Tibial nerve (tissue), 4 donors: ENCODE measurements around the gene PPT2. TPM values are rescaled to one million over a fixed set of nuclear protein-coding genes. Genes with fewer than 3 reads are reported as not detected.

Experiments used
- DNase-seq, 2 donors: peaks; one replicate each; pipeline ENCODE4 v3.0.0-alpha.2; 2019; ENCODE audit warnings: low spot score in 2 of 2
- H3K27ac ChIP-seq, 4 donors: fragments of 200-600 bp; sonication (generic) in 3 of 4; one replicate each; pipeline ENCODE4 v1.5.1; 2017 to 2019; ENCODE audit warnings: mild to moderate bottlenecking in 1 of 4
- H3K27me3 ChIP-seq, 2 donors: fragments of 200-600 bp; sonication (generic) in 1 of 2; one replicate each; pipeline versions ENCODE4 v1.5.1 to v1.6.0; 2017 to 2019
- H3K36me3 ChIP-seq, 3 donors: fragments of 200-600 bp; sonication (generic); one replicate each; pipeline ENCODE4 v1.5.1; 2018 to 2019
- H3K4me1 ChIP-seq, 4 donors: fragments of 200-600 bp; sonication (generic) in 3 of 4; one replicate each; pipeline ENCODE4 v1.5.1; 2017 to 2019
- H3K4me3 ChIP-seq, 4 donors: fragments of 200-600 bp; sonication (generic) in 3 of 4; one replicate each; pipeline ENCODE4 v1.5.1; 2017 to 2019; ENCODE audit warnings: mild to moderate bottlenecking in 1 of 4, moderate library complexity in 1 of 4
- H3K9me3 ChIP-seq, 4 donors: fragments of 200-600 bp; sonication (generic) in 3 of 4; one replicate each; pipeline ENCODE4 v1.5.1; 2017 to 2019
- EP300 ChIP-seq, 2 donors: sonication (generic); formaldehyde crosslinking; IDR thresholded peaks; one replicate each; pipeline ENCODE4 v1.6.1; 2017; ENCODE audit warnings: antibody characterized with exemption in 2 of 2, mild to moderate bottlenecking in 1 of 2
- POLR2A ChIP-seq, 2 donors: fragments of 450-650 bp; IDR thresholded peaks; one replicate each; pipeline ENCODE4 v1.6.1; 2017; ENCODE audit warnings: antibody characterized with exemption in 2 of 2, mild to moderate bottlenecking in 2 of 2, moderate library complexity in 2 of 2
- WGBS, 2 donors: methylation state at CpG; one replicate each; pipeline ENCODE4 v1.1.5; 2018; 5-methylcytosine and 5-hydroxymethylcytosine counted together
- total RNA-seq, 4 donors: library from RNA; depleted of rRNA; stranded (reverse); fragments of >200 nt; gene quantifications; one replicate each; pipeline ENCODE4 v1.1.0, GENCODE V29; 2016
- TF ChIP-seq, protein P1 (sequence below), 5 experiments: fragments of 200-600 bp in 3 of 5; fragments of 450-650 bp in 2 of 5; sonication (generic) in 3 of 5; IDR thresholded peaks; one replicate each; pipeline ENCODE4 v1.5.1; 2016 to 2019; ENCODE audit warnings: antibody characterized with exemption in 5 of 5, mild to moderate bottlenecking in 3 of 5, moderate library complexity in 2 of 5

Gene PPT2
- total RNA-seq, 4 donors from 2014 or later, result 33.0 to 75.2 (median 40.1) TPM

DNA sequence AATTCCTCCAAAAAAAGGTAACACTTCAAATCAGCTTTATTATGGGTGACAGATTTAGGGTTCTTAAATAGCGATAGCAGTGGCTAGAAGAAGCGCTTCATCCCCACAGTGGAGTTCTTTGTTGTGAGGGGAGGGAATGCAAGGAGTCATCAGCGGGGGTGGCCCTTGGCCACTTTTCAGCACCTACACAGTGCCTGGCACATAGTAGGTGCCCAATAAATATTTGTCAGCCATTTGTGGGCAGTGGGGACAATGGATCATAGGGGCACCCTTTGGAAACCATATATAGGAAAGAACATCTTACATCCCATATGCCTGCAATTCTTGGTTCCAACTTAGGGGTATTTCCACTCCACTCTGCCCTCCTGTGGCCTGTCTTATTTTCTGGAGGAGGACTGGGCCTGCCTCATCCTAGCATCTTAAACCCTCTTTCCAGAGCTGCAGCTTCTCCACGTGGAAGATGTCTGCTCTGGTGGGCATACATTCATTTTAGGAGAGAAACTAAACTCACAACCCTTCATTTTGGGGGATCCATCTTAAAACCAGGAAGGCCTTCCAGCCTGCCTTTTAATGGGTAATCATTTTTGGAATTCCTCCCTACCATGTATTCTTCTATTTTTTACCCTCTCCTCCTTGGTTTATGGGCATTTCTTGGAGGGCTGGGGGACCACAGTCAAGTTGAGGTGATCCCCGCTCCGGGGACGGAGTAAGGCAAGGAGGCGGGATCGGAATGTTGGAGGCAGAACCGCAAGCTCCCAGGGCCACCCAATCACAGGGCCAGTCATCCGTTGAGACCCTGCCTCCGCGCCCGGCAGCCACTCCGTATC lies 41.1 kb downstream of the PPT2 start:
- Histone ChIP-seq H3K9me3 (no peaks in the 10 kb centered on the region), H3K4me3 (peak overlapping the region; percentile 2 to 94 (median 39)), H3K36me3 (no peaks in the 10 kb centered on the region), H3K27ac (peak overlapping the region; percentile 92 to 100 (median 100)), H3K27me3 (no peaks in the 10 kb centered on the region), H3K4me1 (peaks cover 0 to 59% (median 49%) of the 10 kb centered on the region in 4 donors)
- 11 to 14% methylated on average over 11 to 15 of the region's 15 CpGs for WGBS, 2 donors
- peak in 1 of 2 donors; percentile 62 for DNase-seq
- TF ChIP-seq EP300 (IDR thresholded peaks at IDR 0.05) (peak in 1 of 2 donors; percentile 88), POLR2A (IDR thresholded peaks at IDR 0.05) (peak; percentile 91 to 94)
- TF ChIP-seq, protein P1, sequence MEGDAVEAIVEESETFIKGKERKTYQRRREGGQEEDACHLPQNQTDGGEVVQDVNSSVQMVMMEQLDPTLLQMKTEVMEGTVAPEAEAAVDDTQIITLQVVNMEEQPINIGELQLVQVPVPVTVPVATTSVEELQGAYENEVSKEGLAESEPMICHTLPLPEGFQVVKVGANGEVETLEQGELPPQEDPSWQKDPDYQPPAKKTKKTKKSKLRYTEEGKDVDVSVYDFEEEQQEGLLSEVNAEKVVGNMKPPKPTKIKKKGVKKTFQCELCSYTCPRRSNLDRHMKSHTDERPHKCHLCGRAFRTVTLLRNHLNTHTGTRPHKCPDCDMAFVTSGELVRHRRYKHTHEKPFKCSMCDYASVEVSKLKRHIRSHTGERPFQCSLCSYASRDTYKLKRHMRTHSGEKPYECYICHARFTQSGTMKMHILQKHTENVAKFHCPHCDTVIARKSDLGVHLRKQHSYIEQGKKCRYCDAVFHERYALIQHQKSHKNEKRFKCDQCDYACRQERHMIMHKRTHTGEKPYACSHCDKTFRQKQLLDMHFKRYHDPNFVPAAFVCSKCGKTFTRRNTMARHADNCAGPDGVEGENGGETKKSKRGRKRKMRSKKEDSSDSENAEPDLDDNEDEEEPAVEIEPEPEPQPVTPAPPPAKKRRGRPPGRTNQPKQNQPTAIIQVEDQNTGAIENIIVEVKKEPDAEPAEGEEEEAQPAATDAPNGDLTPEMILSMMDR (IDR thresholded peaks at IDR 0.05), result peak in 4 of 5 experiments; percentile 32 to 65 (median 56)

DNA sequence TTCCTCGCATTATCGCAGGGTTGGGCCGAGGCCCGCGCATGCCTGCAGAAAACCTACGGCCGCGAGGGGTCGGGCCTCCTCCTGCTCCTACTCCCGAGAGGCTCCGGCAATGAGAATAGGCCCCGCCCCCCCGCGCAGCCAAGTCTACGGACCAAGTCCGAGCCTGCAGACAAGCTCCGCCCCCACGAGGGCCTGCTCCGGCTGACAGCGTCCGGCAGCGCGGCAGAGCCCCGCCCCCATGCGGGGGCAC lies 41.6 kb downstream of the PPT2 start:
- TF ChIP-seq EP300 (IDR thresholded peaks at IDR 0.05), result peak in 1 of 2 donors; percentile 97
- TF ChIP-seq POLR2A (IDR thresholded peaks at IDR 0.05), result no peak
- TF ChIP-seq, protein P1 (IDR thresholded peaks at IDR 0.05), result peak; percentile 19 to 80 (median 73)
- 0% methylated on average over 1 of the region's 25 CpGs; no CpG with 5 or more reads in 1 of the 2 donors for WGBS, 2 donors
- DNase-seq, result peak; percentile 100
- H3K9me3 ChIP-seq, result no peaks in the 10 kb centered on the region
- peak overlapping the region in 3 of 4 donors; percentile 48 to 94 (median 90) for H3K4me3 ChIP-seq
- peak overlapping the region; percentile 96 to 100 (median 100) for H3K27ac ChIP-seq
- H3K4me1 ChIP-seq, result peaks cover 0 to 57% (median 47%) of the 10 kb centered on the region in 4 donors
- H3K36me3 ChIP-seq, result no peaks in the 10 kb centered on the region
- no peaks in the 10 kb centered on the region for H3K27me3 ChIP-seq

DNA sequence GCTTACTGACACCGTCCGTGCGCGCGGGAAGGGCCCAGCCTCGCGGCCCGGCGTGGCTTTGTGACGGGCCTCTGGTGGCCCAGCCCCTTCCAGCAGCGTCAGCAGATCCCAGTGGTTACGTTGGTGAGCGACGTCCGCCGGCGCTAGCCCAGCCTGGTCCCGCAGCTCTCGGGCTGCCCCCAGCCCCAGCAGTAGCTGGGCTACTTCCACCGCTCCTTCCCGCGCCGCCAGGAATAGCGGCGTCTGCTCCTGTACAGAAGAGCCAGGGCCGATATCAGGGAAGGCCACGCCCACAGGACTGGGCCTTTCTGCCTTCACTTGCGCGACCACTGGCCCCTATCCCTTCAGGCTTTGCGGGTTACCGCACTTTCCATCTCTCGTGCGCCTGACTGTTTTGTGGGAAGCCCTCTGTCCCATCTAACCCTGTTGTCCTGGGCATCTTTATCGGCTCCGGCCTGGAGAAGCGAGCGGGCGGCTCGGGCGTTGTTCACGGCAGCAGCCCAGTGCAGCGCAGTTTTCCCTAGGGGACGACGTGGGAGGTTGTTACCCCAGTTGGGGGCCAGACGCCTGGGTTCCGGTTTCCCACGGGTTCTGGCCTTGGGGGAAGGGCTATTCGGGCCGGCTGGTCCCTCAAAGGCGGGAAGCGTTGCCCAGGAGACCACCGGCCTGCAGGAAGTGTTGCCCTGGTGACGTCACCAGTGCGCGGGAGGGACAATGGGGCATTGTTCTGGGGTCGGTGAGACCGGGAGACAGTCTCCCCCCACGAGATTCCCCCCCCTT lies 42.2 kb downstream of the PPT2 start:
- whole genome bisulfite sequencing, 2 donors, result 0% methylated on average over 27 to 30 of the region's 58 CpGs
- TF ChIP-seq POLR2A (IDR thresholded peaks at IDR 0.05) (peak; percentile 98 to 99), EP300 (IDR thresholded peaks at IDR 0.05) (peak; percentile 75 to 98)
- TF ChIP-seq, protein P1 (IDR thresholded peaks at IDR 0.05), result peak in 1 of 5 experiments; percentile 0
- Histone ChIP-seq H3K4me1 (peaks cover 0 to 52% (median 42%) of the 10 kb centered on the region in 4 donors), H3K27me3 (no peaks in the 10 kb centered on the region), H3K9me3 (no peaks in the 10 kb centered on the region), H3K4me3 (peak overlapping the region; percentile 48 to 94 (median 76)), H3K27ac (peak overlapping the region; percentile 96 to 100 (median 100)), H3K36me3 (no peaks in the 10 kb centered on the region)
- peak; percentile 92 to 94 for DNase-seq

- Histone ChIP-seq H3K36me3 (no peaks in the 10 kb centered on the region), H3K4me1 (peaks cover 0 to 44% (median 36%) of the 10 kb centered on the region in 4 donors), H3K4me3 (peak overlapping the region; percentile 48 to 94 (median 76)), H3K9me3 (no peaks in the 10 kb centered on the region), H3K27me3 (no peaks in the 10 kb centered on the region), H3K27ac (peak overlapping the region; percentile 96 to 100 (median 100))
- TF ChIP-seq, protein P1 (IDR thresholded peaks at IDR 0.05), result peak in 2 of 5 experiments; percentile 10 to 34
- TF ChIP-seq EP300 (IDR thresholded peaks at IDR 0.05), result peak in 1 of 2 donors; percentile 23
- TF ChIP-seq POLR2A (IDR thresholded peaks at IDR 0.05), result peak in 1 of 2 donors; percentile 36
- 11 to 15% methylated on average over 26 to 28 of the region's 28 CpGs for WGBS, 2 donors
- DNase-seq, result peak in 1 of 2 donors; percentile 43
Observed at GRCh38 chr6:32196682-32197616, 43.0 kb downstream of the PPT2 start.
